Left ventricle myocardium inferior (tissue), 1 donor: ENCODE data around the gene CHP2. TPM values are rescaled to one million over a fixed set of nuclear protein-coding genes. Genes with fewer than 3 reads are reported as not detected.

ENCODE experiments used
- DNase-seq: peaks from one replicate; pipeline ENCODE4 v3.0.0-alpha.2; 2020
- H3K27ac ChIP-seq: fragments of 200-600 bp; replicated peaks from 2 replicates; pipeline ENCODE4 v1.8.0; 2021
- H3K27me3 ChIP-seq: fragments of 200-600 bp; 2 replicates; pipeline ENCODE4 v1.8.0; 2021; ENCODE audit warnings: low read depth
- H3K36me3 ChIP-seq: fragments of 200-600 bp; 2 replicates; pipeline ENCODE4 v1.8.0; 2021
- H3K4me1 ChIP-seq: fragments of 200-600 bp; 2 replicates; pipeline ENCODE4 v1.8.0; 2021
- H3K4me3 ChIP-seq: fragments of 200-600 bp; 2 replicates; pipeline ENCODE4 v1.8.0; 2021; ENCODE audit warnings: mild to moderate bottlenecking, moderate library complexity
- H3K9me3 ChIP-seq: fragments of 200-600 bp; replicated peaks from 2 replicates; pipeline ENCODE4 v1.8.0; 2021
- intact Hi-C: fragments of 100-400 bp; cut with micrococcal nuclease; formaldehyde crosslinking; loops from one replicate; pipeline ENCODE4 v1.11.0; 2022
- long read RNA-seq: library from polyadenylated mRNA; unstranded; transcript quantifications from one replicate; pipeline ENCODE4 v2.0.0, GENCODE V29; 2021
- total RNA-seq: library from RNA; stranded (reverse); fragmentation: NEBNext Ultra II Directional; extraction: Animal tissue kit (Norgen Biotek cat#: 25700); gene quantifications from one replicate; pipeline ENCODE4 v1.2.1, GENCODE V29; 2021
- TF ChIP-seq, protein P1 (sequence below): fragments of 200-600 bp; IDR thresholded peaks from 2 replicates; pipeline ENCODE4 v1.8.0; 2021; ENCODE audit warnings: antibody characterized with exemption, mild to moderate bottlenecking, borderline replicate concordance
- donor health status: DM: no; HTN: yes; CAD: no; lungs with severe emphysema.

CHP2 gene
- not detected for total RNA-seq
- long read RNA-seq = 0 reads

DNA sequence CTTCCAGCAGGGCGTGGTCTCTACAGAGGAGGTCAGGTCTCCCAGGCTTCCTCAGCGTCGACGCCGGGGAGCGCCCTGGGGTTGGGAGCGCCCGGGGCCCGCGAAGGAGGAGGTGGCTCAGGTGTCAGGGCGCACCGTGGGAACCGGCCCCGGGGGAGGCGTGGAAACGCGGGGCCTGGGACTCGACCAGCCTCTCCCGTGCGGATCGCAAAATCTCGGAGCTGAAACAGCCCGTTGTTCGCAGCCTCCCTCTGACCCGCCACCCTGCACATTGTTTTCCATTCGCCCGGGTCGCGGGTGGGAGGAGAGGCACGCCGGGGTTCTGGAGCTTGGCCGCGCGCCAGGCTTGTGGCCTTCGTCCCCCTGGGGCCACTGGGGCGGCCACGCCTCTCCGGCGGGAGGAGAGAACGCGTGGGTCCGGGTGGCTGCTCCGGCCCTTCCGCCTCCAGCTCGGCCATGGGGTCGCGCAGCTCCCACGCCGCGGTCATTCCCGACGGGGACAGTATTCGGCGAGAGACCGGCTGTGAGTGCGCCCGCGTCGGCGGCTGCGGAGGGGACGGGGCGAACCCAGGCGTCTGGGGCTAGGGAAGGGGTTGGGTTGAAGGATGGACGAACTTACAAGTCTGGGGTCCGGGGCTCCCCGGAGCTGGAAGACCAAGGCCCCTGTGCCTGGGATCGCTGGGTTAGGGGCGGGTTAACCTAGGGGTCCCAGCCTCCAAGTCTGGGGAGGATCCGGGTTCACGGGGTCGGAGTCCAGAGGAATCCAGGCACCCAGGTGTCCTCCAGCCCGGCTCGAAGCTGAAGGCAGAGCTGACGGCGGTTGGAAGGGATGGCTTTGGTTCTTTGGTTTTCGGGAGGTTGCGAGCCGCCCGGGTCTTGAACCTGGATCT, at the start of gene CHP2:
Gene CHP2 (plus strand): TSS at position 433 of the 890 bp plus-strand sequence. CDS start 24 bp downstream, at position 457.
- Histone ChIP-seq H3K9me3 (peaks cover 7% of the 10 kb centered on the region), H3K27me3 (peaks cover 85% of the 10 kb centered on the region), H3K27ac (no peak within 1 kb of the TSS), H3K36me3 (no peaks in the 10 kb centered on the region), H3K4me3 (peak within 1 kb of the TSS; percentile 46), H3K4me1 (peaks cover 12% of the 10 kb centered on the region)
- no peak for DNase-seq
- TF ChIP-seq, protein P1, sequence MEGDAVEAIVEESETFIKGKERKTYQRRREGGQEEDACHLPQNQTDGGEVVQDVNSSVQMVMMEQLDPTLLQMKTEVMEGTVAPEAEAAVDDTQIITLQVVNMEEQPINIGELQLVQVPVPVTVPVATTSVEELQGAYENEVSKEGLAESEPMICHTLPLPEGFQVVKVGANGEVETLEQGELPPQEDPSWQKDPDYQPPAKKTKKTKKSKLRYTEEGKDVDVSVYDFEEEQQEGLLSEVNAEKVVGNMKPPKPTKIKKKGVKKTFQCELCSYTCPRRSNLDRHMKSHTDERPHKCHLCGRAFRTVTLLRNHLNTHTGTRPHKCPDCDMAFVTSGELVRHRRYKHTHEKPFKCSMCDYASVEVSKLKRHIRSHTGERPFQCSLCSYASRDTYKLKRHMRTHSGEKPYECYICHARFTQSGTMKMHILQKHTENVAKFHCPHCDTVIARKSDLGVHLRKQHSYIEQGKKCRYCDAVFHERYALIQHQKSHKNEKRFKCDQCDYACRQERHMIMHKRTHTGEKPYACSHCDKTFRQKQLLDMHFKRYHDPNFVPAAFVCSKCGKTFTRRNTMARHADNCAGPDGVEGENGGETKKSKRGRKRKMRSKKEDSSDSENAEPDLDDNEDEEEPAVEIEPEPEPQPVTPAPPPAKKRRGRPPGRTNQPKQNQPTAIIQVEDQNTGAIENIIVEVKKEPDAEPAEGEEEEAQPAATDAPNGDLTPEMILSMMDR = no peak
- intact Hi-C loops = no loop called here

DNA sequence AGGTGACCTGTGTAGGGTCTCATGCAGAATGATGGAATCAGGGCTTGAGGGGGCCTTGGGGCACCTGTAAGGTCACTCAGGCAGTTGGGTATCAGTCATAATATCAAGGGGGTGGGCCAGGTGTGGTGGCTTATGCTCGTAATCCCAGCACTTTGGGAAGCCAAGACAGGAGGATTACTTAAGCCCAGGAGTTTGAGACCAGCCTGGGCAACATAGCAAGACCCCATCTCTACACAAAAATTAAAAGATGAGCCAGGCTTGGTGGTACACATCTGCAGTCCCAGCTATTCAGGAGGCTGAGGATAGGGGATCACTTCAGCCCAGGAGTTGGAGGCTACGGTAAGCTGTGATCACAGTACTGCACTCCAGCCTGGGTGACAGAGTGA, 49.3 kb upstream of the CHP2 start:
- TF ChIP-seq, protein P1 = no peak
- intact Hi-C loops = no loop called here
- no peak overlapping the region for H3K27ac ChIP-seq
- H3K27me3 ChIP-seq = peaks cover 80% of the 10 kb centered on the region
- no peaks in the 10 kb centered on the region for H3K36me3 ChIP-seq
- peaks cover 29% of the 10 kb centered on the region for H3K9me3 ChIP-seq
- no peaks in the 10 kb centered on the region for H3K4me1 ChIP-seq
- no peak for DNase-seq
- no peak overlapping the region for H3K4me3 ChIP-seq

DNA sequence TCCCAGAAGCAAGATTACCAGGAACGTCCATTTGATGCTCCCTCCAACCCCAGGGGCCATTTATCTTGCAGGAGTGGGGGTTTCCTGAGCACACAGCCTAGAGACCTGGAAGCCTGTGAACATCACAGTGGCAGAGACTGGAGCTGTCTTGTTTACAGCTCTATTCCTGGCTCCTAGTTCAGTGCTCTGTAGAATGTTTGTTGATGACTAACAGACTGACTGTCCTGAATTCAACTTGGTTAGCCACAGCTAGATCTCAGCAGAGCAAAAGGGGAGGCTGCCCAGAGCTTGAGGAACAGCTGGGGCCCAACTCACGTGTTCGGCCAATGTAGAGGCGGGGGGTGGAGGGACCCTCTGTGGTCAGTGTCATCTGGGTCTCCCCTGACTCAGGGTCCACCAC, 48.4 kb upstream of the CHP2 start:
- TF ChIP-seq, protein P1 = no peak
- H3K27ac ChIP-seq = no peak overlapping the region
- intact Hi-C loops = no loop called here
- H3K4me1 ChIP-seq = no peaks in the 10 kb centered on the region
- H3K9me3 ChIP-seq = peaks cover 29% of the 10 kb centered on the region
- no peak overlapping the region for H3K4me3 ChIP-seq
- peaks cover 80% of the 10 kb centered on the region for H3K27me3 ChIP-seq
- H3K36me3 ChIP-seq = no peaks in the 10 kb centered on the region
- DNase-seq = no peak

DNA sequence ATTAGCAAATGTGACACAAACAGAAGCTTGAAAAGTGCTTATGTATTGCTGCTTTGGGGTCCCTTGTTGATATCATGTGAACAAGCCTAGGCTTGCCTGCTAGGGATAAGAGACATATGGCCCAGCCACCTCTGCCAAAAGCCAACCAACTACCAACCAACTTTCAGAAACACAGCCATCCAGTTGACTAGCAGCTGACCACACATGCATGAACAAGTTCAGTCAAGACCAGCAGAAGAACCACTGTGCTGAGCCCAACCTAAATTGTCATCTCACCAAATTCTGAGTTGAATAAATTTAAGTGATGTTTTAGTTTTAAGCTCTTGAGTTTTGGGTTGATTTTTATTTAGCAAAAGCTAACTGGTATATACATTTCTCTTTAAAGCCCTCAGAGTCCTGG, 45.3 kb upstream of the CHP2 start:
- no peak overlapping the region for H3K27ac ChIP-seq
- peaks cover 87% of the 10 kb centered on the region for H3K27me3 ChIP-seq

DNA sequence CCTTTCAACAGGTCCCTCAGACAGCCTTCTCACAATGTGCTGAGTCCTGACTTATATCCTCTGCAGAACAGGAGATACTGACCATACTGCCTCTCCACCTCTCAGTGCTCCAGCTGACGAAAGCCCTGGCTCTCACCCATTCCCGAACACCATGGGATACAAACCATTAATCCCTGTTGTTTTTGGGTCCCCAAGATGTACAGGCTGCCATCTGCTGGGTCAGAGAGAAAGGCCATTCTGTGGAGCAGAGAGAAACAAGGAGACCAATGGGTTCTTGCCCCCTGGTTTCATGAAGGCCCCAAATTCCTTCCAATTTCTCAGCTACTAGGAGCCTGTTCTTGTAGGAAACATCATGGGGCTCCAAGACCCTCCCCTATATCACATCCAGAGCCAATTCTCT, 44.8 kb upstream of the CHP2 start:
- DNase-seq = no peak
- intact Hi-C loops = no loop called here
- Histone ChIP-seq H3K36me3 (no peaks in the 10 kb centered on the region), H3K4me3 (no peak overlapping the region), H3K4me1 (peaks cover 4% of the 10 kb centered on the region), H3K9me3 (peaks cover 20% of the 10 kb centered on the region), H3K27ac (no peak overlapping the region), H3K27me3 (peaks cover 87% of the 10 kb centered on the region)
- TF ChIP-seq, protein P1 = no peak

More for the DNA sequence above, 45.3 kb upstream of the CHP2 start:
- no peak for DNase-seq
- H3K9me3 ChIP-seq = peaks cover 20% of the 10 kb centered on the region
- TF ChIP-seq, protein P1 = no peak
- no peak overlapping the region for H3K4me3 ChIP-seq
- intact Hi-C loops = no loop called here
- no peaks in the 10 kb centered on the region for H3K36me3 ChIP-seq
- peaks cover 4% of the 10 kb centered on the region for H3K4me1 ChIP-seq
